AG10803 (cell line): Measurements from ENCODE around the gene PSTPIP1.

ENCODE experiments used
- DNase-seq: peaks from one replicate; pipeline ENCODE4 v3.0.0; 2010; ENCODE audit warnings: low read depth
- H3K4me3 ChIP-seq: 2 replicates; pipeline ENCODE4 v1.5.1; 2011; ENCODE audit warnings: mild to moderate bottlenecking, low read length, control low read depth
- TF ChIP-seq, protein P1 (sequence below): conservative IDR thresholded peaks from 2 replicates; pipeline ENCODE4 v1.5.1; 2011; ENCODE audit warnings: mild to moderate bottlenecking, low read length, control low read depth, inconsistent platforms

Gene PSTPIP1

DNA sequence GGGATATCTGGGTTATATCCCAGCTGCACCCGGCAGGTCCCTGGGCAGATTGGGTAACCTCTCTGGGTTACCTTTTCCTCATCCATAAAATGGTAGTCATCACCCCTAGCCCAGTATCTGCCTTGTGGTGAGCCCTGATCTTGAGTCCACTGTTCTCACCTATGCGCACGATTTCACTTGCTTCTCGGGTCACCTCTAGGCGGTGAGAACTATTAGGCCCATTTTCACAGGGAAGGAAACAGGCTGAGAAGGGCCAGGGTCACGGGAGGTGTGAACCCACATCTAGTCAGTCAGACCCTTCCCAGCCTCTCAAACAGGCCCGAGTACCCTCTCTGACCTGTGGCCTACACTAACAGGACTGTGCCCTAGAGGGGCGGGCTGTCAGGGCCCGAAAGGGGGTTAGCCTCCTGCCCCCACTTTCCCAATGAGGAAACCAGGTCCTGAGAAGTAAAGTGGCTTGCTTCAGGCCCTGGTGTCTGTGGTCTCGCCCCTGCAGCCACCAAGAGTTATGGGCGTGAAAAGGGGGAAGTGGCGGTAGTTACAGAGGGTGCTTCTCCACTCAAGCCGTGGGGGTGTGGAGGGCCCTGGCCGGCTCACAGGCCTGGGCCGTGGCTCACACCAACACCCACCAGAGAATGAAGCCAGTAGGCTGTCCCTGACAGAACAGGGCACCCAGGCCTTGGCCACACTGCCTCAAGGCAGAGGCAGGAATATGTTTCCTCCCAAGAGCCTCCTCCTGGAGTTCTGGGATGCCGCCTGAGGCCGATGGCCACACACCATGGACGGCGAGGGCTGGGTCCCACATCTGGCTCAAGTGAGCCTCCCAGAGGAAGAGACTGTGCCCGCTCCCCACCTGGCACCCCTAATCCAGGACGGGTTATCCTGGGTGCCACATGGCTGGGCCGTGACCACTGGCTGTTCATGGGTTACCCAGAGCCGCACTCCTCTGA, 19.5 kb downstream of the PSTPIP1 start:
- DNase-seq, result no peak
- no peak overlapping the region for H3K4me3 ChIP-seq

DNA sequence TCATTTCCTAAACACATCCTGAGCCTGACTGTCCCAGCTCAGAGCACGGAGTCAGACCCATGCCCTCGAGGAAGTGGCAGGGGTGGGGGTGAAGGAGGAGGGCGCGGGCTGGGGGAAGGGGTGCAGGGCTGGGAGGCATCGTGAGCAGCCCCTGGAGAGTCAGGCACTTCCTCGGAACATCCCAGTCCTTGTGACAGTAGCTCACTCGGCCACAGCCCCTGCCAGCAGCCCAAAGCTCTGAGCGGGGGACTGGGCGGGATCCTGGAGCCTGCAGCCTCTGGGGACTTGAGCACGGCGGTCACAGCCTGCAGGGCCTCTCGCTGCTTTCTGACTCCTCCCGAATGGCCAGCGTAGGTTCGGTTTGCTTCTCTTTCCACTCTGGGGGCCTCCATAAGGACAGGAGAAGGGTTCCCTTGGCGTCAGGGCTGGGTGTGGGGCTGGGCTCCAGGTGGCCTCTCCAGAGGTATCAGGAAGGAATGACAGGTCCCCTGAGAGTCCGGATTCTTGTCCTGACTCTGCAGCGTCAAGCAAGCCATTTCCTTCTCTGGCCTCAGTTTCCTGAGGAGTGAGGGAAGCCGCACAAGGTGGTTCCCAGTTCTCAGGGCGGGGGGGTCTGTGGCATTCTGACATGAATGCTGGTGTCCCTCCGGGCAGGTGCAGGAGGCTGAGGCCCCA, 20.9 kb downstream of the PSTPIP1 start:
- no peak for DNase-seq
- TF ChIP-seq, protein P1, sequence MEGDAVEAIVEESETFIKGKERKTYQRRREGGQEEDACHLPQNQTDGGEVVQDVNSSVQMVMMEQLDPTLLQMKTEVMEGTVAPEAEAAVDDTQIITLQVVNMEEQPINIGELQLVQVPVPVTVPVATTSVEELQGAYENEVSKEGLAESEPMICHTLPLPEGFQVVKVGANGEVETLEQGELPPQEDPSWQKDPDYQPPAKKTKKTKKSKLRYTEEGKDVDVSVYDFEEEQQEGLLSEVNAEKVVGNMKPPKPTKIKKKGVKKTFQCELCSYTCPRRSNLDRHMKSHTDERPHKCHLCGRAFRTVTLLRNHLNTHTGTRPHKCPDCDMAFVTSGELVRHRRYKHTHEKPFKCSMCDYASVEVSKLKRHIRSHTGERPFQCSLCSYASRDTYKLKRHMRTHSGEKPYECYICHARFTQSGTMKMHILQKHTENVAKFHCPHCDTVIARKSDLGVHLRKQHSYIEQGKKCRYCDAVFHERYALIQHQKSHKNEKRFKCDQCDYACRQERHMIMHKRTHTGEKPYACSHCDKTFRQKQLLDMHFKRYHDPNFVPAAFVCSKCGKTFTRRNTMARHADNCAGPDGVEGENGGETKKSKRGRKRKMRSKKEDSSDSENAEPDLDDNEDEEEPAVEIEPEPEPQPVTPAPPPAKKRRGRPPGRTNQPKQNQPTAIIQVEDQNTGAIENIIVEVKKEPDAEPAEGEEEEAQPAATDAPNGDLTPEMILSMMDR, result no peak
- no peak overlapping the region for H3K4me3 ChIP-seq

More for the DNA sequence above, 19.5 kb downstream of the PSTPIP1 start:
- TF ChIP-seq, protein P1, result no peak

DNA sequence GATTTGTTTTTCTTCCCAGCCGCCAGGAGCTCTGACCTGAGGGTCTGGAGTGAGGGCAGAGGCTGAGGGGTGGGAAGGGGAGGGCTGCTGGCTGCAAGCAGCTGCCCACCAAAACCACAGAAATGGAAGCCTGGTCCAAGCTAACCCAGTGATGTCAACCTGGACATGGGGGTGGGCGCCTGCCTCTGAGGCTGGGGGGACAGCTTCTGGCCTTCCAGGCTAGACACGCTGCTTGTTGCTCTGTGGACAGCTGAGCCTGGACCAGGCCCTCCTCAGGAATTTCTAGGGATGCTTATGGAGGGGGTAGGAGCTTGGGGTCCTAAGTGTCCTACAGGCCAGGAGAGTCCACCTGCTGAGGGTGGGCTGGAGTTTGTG, 21.4 kb downstream of the PSTPIP1 start:
- no peak overlapping the region for H3K4me3 ChIP-seq
- no peak for DNase-seq
- TF ChIP-seq, protein P1, result no peak

DNA sequence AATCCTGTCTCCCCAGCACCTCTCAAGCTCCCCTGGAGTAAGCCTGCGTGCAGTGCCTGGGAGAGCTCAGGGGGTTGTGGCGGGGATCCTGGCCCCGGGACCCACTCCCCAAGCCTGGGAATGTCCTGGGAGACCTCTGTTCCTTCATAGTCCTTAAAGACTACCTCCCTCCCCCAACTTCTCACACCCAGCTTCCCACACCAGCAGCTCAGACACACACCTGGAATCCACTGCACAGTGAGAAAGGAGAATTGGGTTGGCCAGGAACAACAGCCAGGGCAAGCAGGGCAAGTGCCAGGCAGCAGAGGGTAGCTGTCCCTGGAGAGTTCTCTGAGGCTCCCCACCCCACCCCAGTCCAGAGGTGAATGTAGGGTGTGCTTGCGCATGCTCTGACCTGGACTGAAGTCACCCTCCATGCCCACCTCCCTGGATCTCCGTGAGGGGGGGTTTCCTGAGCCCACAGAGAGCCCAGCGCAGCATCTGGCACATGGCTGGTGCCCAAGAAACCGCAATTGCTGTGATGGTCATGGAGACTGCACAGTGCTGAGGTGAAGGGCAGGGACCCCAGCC, 22.2 kb downstream of the PSTPIP1 start:
- TF ChIP-seq, protein P1, result no peak
- no peak for DNase-seq
- H3K4me3 ChIP-seq, result no peak overlapping the region

DNA sequence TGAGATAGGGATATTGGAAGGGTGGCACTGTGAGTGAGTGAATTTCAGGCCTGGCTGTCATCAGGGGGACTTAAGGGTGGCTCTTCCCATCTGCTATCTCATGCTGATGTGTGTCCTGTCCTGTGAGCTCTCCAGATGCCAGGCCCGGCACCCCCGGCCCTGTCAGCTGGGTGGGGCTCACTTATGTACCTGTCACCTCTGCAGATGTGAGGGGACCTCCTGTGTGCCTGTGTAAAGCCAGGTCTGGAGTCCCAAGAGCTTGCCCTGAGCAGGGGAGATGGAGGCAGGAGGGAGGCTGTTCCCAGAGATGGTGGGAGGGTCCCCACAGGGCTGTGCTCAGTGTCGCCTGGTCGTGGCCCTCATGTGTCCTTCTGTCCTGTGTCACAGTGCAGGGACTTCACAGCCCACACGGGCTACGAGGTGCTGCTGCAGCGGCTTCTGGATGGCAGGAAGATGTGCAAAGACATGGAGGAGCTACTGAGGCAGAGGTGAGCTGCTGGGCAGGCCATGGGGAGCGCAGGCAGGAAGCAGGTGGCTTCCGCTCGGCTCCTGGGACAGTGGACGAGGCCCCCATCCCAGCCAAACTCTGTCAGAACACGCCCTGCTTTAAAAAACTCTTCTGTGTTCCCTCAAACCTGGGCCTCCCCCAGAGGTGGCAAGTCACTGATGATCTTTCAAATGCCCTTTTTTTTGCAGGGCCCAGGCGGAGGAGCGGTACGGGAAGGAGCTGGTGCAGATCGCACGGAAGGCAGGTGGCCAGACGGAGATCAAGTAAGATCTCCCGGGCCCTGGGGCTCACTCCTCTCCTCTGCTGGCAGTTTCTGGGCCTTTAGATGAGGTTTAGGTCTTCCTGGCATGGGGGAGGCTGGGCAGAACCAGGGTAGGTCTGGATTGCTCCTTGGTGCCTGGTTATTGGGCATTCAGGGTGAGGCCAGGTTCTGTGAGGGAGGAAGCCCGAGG, 23.1 kb downstream of the PSTPIP1 start:
- DNase-seq, result no peak
- no peak overlapping the region for H3K4me3 ChIP-seq
- TF ChIP-seq, protein P1, result no peak

DNA sequence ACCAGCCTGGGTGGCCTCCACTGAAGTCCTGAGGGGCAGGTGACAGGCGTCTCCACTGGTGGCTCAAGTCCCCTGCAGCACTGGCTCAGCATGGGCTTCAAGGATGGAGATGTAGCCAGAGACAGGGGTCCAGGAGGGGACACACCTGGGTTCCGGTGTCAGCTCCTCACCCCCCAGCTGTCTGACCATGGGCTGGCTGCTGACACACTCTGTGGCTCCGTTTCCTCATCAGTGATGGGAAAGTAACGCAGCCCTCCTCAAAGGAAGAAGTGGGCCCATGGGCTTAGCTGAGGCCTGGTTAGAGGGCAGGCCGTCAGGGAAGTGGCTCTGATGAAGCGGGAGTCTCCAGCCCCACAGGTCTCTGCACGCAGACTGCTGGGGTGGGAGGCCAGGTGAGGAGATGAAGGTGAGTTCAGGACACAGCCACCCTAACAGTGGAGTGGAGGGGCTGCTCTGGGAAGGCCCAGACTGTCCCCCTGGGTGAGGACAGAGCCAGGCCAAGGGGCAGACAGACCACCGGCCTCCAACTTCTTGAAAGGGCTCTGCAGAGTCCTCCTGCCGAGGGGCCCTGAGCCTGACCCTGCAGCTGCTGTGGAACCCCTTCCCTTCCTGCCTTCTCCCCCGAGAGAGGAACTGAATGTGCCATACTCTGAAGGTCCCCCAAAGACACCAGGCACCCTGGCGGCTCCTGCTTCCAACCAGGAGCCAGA, 24.0 kb downstream of the PSTPIP1 start:
- H3K4me3 ChIP-seq, result no peak overlapping the region
- DNase-seq, result no peak

More for the DNA sequence above, 24.0 kb downstream of the PSTPIP1 start:
- TF ChIP-seq, protein P1, result no peak
